H1 (cell line): ENCODE data around the gene N4BP3. TPM values are rescaled to one million over a fixed set of nuclear protein-coding genes. Genes with fewer than 3 reads are reported as not detected.

ENCODE experiments used
- CTCF ChIA-PET: fragments of 300-600 bp; sonication (Branson Sonifier 250); formaldehyde crosslinking; loops from one replicate; lab custom pipeline; 2021; ENCODE audit not compliant: partially characterized antibody; lab: Charles Lee
- POLR2A ChIA-PET: fragments of 300-600 bp; sonication (Branson Sonifier 250); formaldehyde crosslinking; loops from one replicate; lab custom pipeline; 2021; ENCODE audit warnings: inconsistent platforms; ENCODE audit not compliant: partially characterized antibody; lab: Charles Lee
- DNase-seq, 2 experiments: peaks; one replicate each; pipeline versions ENCODE4 v3.0.0 to v3.0.0-alpha.2; 2010 to 2022; ENCODE audit warnings: low spot score in 2 of 2, low read depth in 1 of 2, mixed read lengths in 1 of 2
- FAIRE-seq: peaks from 2 replicates; lab custom pipeline; 2011; peaks lifted over from hg19 to GRCh38; lab: Jason Lieb, UNC
- H2AFZ ChIP-seq: 2 replicates; pipeline ENCODE4 v1.8.1; 2012; ENCODE audit warnings: low read length, inconsistent platforms
- H2AK5ac ChIP-seq: 2 replicates; pipeline ENCODE4 v1.6.1; 2013; ENCODE audit warnings: low read depth, low read length
- H2BK120ac ChIP-seq: replicated peaks from 2 replicates; pipeline ENCODE3; 2013; ENCODE audit warnings: low read depth, low read length, inconsistent platforms
- H2BK12ac ChIP-seq: 2 replicates; pipeline ENCODE4 v1.6.1; 2013; ENCODE audit warnings: low read depth, low read length
- H2BK15ac ChIP-seq: 2 replicates; pipeline ENCODE4 v1.6.1; 2013; ENCODE audit warnings: low read length
- H2BK20ac ChIP-seq: 2 replicates; pipeline ENCODE4 v1.6.1; 2013; ENCODE audit warnings: low read length
- H2BK5ac ChIP-seq: 2 replicates; pipeline ENCODE4 v1.6.1; 2013; ENCODE audit warnings: low read depth, low read length
- H3K14ac ChIP-seq: 2 replicates; pipeline ENCODE4 v1.6.1; 2013; ENCODE audit warnings: inconsistent platforms; ENCODE audit not compliant: insufficient read length
- H3K18ac ChIP-seq: 2 replicates; pipeline ENCODE4 v1.6.1; 2013; ENCODE audit warnings: low read length; ENCODE audit errors: extremely low read depth
- H3K23ac ChIP-seq: 2 replicates; pipeline ENCODE4 v1.6.1; 2013; ENCODE audit warnings: inconsistent platforms; ENCODE audit not compliant: insufficient read length
- H3K23me2 ChIP-seq: 2 replicates; pipeline ENCODE4 v1.6.1; 2013; ENCODE audit warnings: low read depth, low read length
- H3K27ac ChIP-seq: 2 replicates; pipeline ENCODE4 v1.6.1; 2011; ENCODE audit warnings: low read depth, low read length, inconsistent platforms
- H3K27me3 ChIP-seq, 4 experiments: replicated peaks in 1 of 4; 1 replicate in 1 of 4; 2 replicates in 3 of 4; pipeline versions ENCODE4 v1.6.1 to v1.8.1; 2011 to 2013; ENCODE audit warnings: low read length in 3 of 4, mild to moderate bottlenecking in 3 of 4, inconsistent platforms in 2 of 4, mixed read lengths in 2 of 4, moderate library complexity in 1 of 4; ENCODE audit not compliant: control insufficient read depth in 3 of 4, insufficient read depth in 3 of 4; ENCODE audit errors: extremely low read depth in 1 of 4
- H3K36me3 ChIP-seq, 4 experiments: 2 replicates each; pipeline versions ENCODE4 v1.6.1 to v1.8.1; 2011 to 2013; ENCODE audit warnings: mild to moderate bottlenecking in 4 of 4, low read length in 3 of 4, moderate library complexity in 2 of 4, control low read depth in 1 of 4, inconsistent platforms in 1 of 4; ENCODE audit not compliant: insufficient read depth in 4 of 4, control insufficient read depth in 2 of 4
- H3K4ac ChIP-seq: replicated peaks from 2 replicates; pipeline ENCODE3; 2013; ENCODE audit warnings: low read length, low read depth, mixed read lengths, inconsistent platforms; ENCODE audit not compliant: insufficient read length
- H3K4me1 ChIP-seq, 4 experiments: replicated peaks in 1 of 4; 1 replicate in 1 of 4; 2 replicates in 3 of 4; pipeline versions ENCODE4 v1.6.1 to v1.8.1; 2011 to 2013; ENCODE audit warnings: low read length in 3 of 4, inconsistent platforms in 2 of 4, mixed read lengths in 1 of 4; ENCODE audit not compliant: insufficient read depth in 4 of 4, control insufficient read depth in 3 of 4
- H3K4me2 ChIP-seq, 2 experiments: 2 replicates each; pipeline versions ENCODE4 v1.6.1 to v1.8.1; 2011 to 2013; ENCODE audit warnings: low read depth in 2 of 2, low read length in 2 of 2, control low read depth in 1 of 2, inconsistent platforms in 1 of 2, mild to moderate bottlenecking in 1 of 2; ENCODE audit not compliant: insufficient read depth in 1 of 2
- H3K4me3 ChIP-seq, 4 experiments: fragments of 200-600, 300-600 bp in 1 of 4; sonication (generic), shearing (Covaris generic), sonication (Bioruptor Twin) in 1 of 4; 2 replicates each; pipeline versions ENCODE4 v1.5.1 to v1.8.1; 2011 to 2016; ENCODE audit warnings: low read length in 4 of 4, low read depth in 3 of 4, control low read depth in 2 of 4, inconsistent platforms in 2 of 4, mild to moderate bottlenecking in 2 of 4, mixed read lengths in 1 of 4, moderate library complexity in 1 of 4; ENCODE audit not compliant: insufficient read depth in 2 of 4; ENCODE audit errors: extremely low read depth in 1 of 4
- H3K56ac ChIP-seq: replicated peaks from 2 replicates; pipeline ENCODE3; 2013; ENCODE audit warnings: low read depth, mild to moderate bottlenecking, mixed read lengths, low read length, inconsistent platforms; ENCODE audit not compliant: insufficient read length
- H3K79me1 ChIP-seq: 2 replicates; pipeline ENCODE4 v1.6.1; 2013; ENCODE audit warnings: low read depth, low read length, control low read depth
- H3K79me2 ChIP-seq, 2 experiments: 2 replicates each; pipeline versions ENCODE4 v1.6.1 to v1.8.1; 2012 to 2013; ENCODE audit warnings: low read length in 2 of 2, mild to moderate bottlenecking in 2 of 2, inconsistent platforms in 1 of 2; ENCODE audit not compliant: insufficient read depth in 2 of 2, control insufficient read depth in 1 of 2
- H3K9ac ChIP-seq, 4 experiments: replicated peaks in 1 of 4; 1 replicate in 1 of 4; 2 replicates in 3 of 4; pipeline versions ENCODE4 v1.6.1 to v1.8.1; 2011 to 2013; ENCODE audit warnings: low read depth in 3 of 4, low read length in 3 of 4, control low read depth in 2 of 4, mild to moderate bottlenecking in 2 of 4, moderate library complexity in 2 of 4, inconsistent platforms in 1 of 4; ENCODE audit errors: extremely low read depth in 1 of 4
- H3K9me3 ChIP-seq, 2 experiments: 2 replicates each; pipeline versions ENCODE4 v1.6.1 to v1.8.1; 2012 to 2013; ENCODE audit warnings: mild to moderate bottlenecking in 2 of 2, moderate library complexity in 2 of 2, control low read depth in 1 of 2, inconsistent platforms in 1 of 2, low read depth in 1 of 2, low read length in 1 of 2, mixed read lengths in 1 of 2; ENCODE audit not compliant: insufficient read depth in 2 of 2
- H4K20me1 ChIP-seq, 2 experiments: replicated peaks in 1 of 2; 2 replicates each; pipeline versions ENCODE3 to v1.8.1; 2011 to 2013; ENCODE audit warnings: inconsistent platforms in 2 of 2, low read length in 2 of 2, mild to moderate bottlenecking in 1 of 2; ENCODE audit not compliant: insufficient read depth in 2 of 2, control insufficient read depth in 1 of 2
- H4K5ac ChIP-seq: 2 replicates; pipeline ENCODE4 v1.6.1; 2013; ENCODE audit warnings: low read length, low read depth, mixed read lengths, inconsistent platforms; ENCODE audit not compliant: insufficient read length
- H4K8ac ChIP-seq: 2 replicates; pipeline ENCODE4 v1.8.0; 2013; ENCODE audit warnings: mild to moderate bottlenecking, moderate library complexity, low read length, inconsistent platforms; ENCODE audit not compliant: insufficient read depth; ENCODE audit errors: extremely low read depth
- H4K91ac ChIP-seq: replicated peaks from 2 replicates; pipeline ENCODE3; 2013; ENCODE audit warnings: low read length, mixed read lengths, inconsistent platforms; ENCODE audit not compliant: insufficient read length
- BCL11A ChIP-seq, 2 experiments: IDR thresholded peaks; one replicate each; pipeline ENCODE4 v1.6.1; 2011; ENCODE audit warnings: low read depth in 2 of 2, low read length in 2 of 2, mild to moderate bottlenecking in 2 of 2
- GTF2F1 ChIP-seq: IDR thresholded peaks from 2 replicates; pipeline ENCODE4 v1.6.1; 2012; ENCODE audit warnings: low read depth, low read length, improper control_type of control experiment, borderline replicate concordance
- HDAC6 ChIP-seq: IDR thresholded peaks from one replicate; pipeline ENCODE4 v1.7.1; 2012; ENCODE audit warnings: low read depth, mild to moderate bottlenecking, inconsistent platforms, low read length, moderate library complexity
- KDM4A ChIP-seq: IDR thresholded peaks from one replicate; pipeline ENCODE4 v1.7.1; 2012; ENCODE audit warnings: low read depth, mild to moderate bottlenecking, moderate library complexity, low read length, inconsistent platforms; ENCODE audit not compliant: severe bottlenecking
- NANOG ChIP-seq: IDR thresholded peaks from 2 replicates; pipeline ENCODE4 v1.6.1; 2011; ENCODE audit warnings: low read length, low read depth, mild to moderate bottlenecking, inconsistent platforms; ENCODE audit not compliant: insufficient read depth, poor library complexity, severe bottlenecking
- PHF8 ChIP-seq: fragments of 200-600 bp; sonication (generic); conservative IDR thresholded peaks from 2 replicates; pipeline ENCODE4 v1.7.1; 2012; ENCODE audit warnings: low read depth, mild to moderate bottlenecking, inconsistent platforms, low read length, moderate library complexity
- POU5F1 ChIP-seq: IDR thresholded peaks from 2 replicates; pipeline ENCODE4 v1.6.1; 2011; ENCODE audit warnings: low read depth, mild to moderate bottlenecking, low read length, moderate library complexity
- SIRT6 ChIP-seq: IDR thresholded peaks from one replicate; pipeline ENCODE4 v1.7.1; 2012; ENCODE audit warnings: low read length, inconsistent platforms
- TAF1 ChIP-seq: IDR thresholded peaks from 2 replicates; pipeline ENCODE4 v1.6.1; 2011; ENCODE audit warnings: mild to moderate bottlenecking, low read depth, low read length
- WGBS, 2 experiments: shearing (Covaris generic) in 1 of 2; methylation state at CpG; one replicate each; pipeline versions ENCODE4 v1.1.6 to v1.1.7; 2013 to 2015; ENCODE audit warnings: low lambda C conversion rate in 2 of 2, mixed read lengths in 2 of 2, inconsistent platforms in 1 of 2, low coverage in 1 of 2, missing lambda C conversion rate in 1 of 2; ENCODE audit not compliant: insufficient replicate concordance in 2 of 2, insufficient coverage in 1 of 2, insufficient read length in 1 of 2; ENCODE audit errors: extremely low coverage in 1 of 2, missing lambda C conversion rate in 1 of 2; 5-methylcytosine and 5-hydroxymethylcytosine counted together
- polyA plus RNA-seq, 7 experiments: library from polyadenylated mRNA; depleted of rRNA in 3 of 7; stranded (reverse) in 5 of 7; unstranded in 2 of 7; fragments of >200 nt in 5 of 7; fragments of 200-250 nt in 2 of 7; gene quantifications; 1 replicate in 5 of 7; 2 replicates in 1 of 7; 4 replicates in 1 of 7; pipeline versions ENCODE4 v1.2.1 to v1.2.3, GENCODE V29; 2011 to 2013; ENCODE audit warnings: missing spikeins in 2 of 7, mixed read lengths in 2 of 7
- total RNA-seq: library from RNA; stranded (reverse); fragmentation: NEBNext Ultra II Directional; extraction: Animal tissue kit (Norgen Biotek cat#: 25700); gene quantifications from 2 replicates; pipeline ENCODE4 v1.2.1, GENCODE V29; 2021
- TF ChIP-seq, protein P1 (sequence below): IDR thresholded peaks from 2 replicates; pipeline ENCODE4 v1.6.1; 2012; ENCODE audit warnings: low read length, inconsistent platforms

N4BP3 gene
- total and polyA plus RNA-seq, 2 of the 8 experiments (the other 6 are each of a cell fraction or from before 2014, with no cell fraction given), result 13.1 to 39.2 TPM

- peak overlapping the region; percentile 66 for H4K91ac ChIP-seq
- H2AFZ ChIP-seq, result no peak overlapping the region; the same call in 1 of the 2 replicates
- WGBS, 2 experiments, result 82% methylated on average over 7 of the region's 7 CpGs; no CpG with 5 or more reads in 1 of the 2 experiments
- H2BK15ac ChIP-seq, result 0 out of 2 replicates have a peak overlapping the region, but pooled peaks have one; percentile 84
- 0 out of 2 replicates have a peak overlapping the region, but pooled peaks have one; percentile 10 for H2BK20ac ChIP-seq
- DNase-seq (no peak), FAIRE-seq (no peak)
- H3K18ac ChIP-seq, result 0 out of 2 replicates have a peak overlapping the region, but pooled peaks have one; percentile 20
- peak overlapping the region; percentile 73; the same call in 1 of the 2 replicates for H4K8ac ChIP-seq
- peak overlapping the region; percentile 26 for H2BK120ac ChIP-seq
- no peak overlapping the region for H3K4me2 ChIP-seq
- H3K4me1 ChIP-seq, result 0 out of 7 replicates have a peak, but pooled peaks cover 0 to 7% (median 1%) of the 10 kb centered on the region in 4 experiments
- no peak overlapping the region for H3K23ac ChIP-seq
- H3K4ac ChIP-seq, result peak overlapping the region; percentile 45
- no peaks in the 10 kb centered on the region for H4K20me1 ChIP-seq
- H3K27me3 ChIP-seq, result no peaks in the 10 kb centered on the region
- peak overlapping the region; percentile 29; the same call in 1 of the 2 replicates for H2BK5ac ChIP-seq
- no peak overlapping the region for H3K27ac ChIP-seq
- H3K79me2 ChIP-seq, result peaks cover 0 to 5% of the 10 kb centered on the region in 2 experiments; a peak in 2 of 4 replicates
- peaks cover 4% of the 10 kb centered on the region; the same call in 1 of the 2 replicates for H3K23me2 ChIP-seq
- no peak overlapping the region for H3K14ac ChIP-seq
- H3K4me3 ChIP-seq, result no peak overlapping the region
- ChIA-PET CTCF (interaction anchor here (0.9 to 8.7 kb wide), 10 partner anchors 10 to 41 kb away, joined by 3 to 83 read pairs (median 5); no protein-coding TSS in a partner anchor), POLR2A (interaction anchor here (27.9 kb wide), 1 partner anchor 25 kb away, joined by 1250 read pairs; the partner anchor contains the start of genes NHP2 and RMND5B)
- H4K5ac ChIP-seq, result no peak overlapping the region
- H3K36me3 ChIP-seq, result no peaks in the 10 kb centered on the region
- peak overlapping the region; percentile 3; the same call in 1 of the 2 replicates for H2BK12ac ChIP-seq
- no peaks in the 10 kb centered on the region for H3K79me1 ChIP-seq
- no peak overlapping the region for H3K56ac ChIP-seq
- no peaks in the 10 kb centered on the region for H3K9me3 ChIP-seq
- peak overlapping the region; percentile 54; the same call in 1 of the 2 replicates for H2AK5ac ChIP-seq
- H3K9ac ChIP-seq, result no peak overlapping the region
- TF ChIP-seq BCL11A (IDR thresholded peaks at IDR 0.05; ENCODE audit: low read depth in 2 of 2, low read length in 2 of 2) (no peak), POU5F1 (no peak), KDM4A (no peak), PHF8 (no peak), HDAC6 (no peak), TAF1 (no peak), SIRT6 (no peak), NANOG (no peak), GTF2F1 (no peak)
- TF ChIP-seq, protein P1, sequence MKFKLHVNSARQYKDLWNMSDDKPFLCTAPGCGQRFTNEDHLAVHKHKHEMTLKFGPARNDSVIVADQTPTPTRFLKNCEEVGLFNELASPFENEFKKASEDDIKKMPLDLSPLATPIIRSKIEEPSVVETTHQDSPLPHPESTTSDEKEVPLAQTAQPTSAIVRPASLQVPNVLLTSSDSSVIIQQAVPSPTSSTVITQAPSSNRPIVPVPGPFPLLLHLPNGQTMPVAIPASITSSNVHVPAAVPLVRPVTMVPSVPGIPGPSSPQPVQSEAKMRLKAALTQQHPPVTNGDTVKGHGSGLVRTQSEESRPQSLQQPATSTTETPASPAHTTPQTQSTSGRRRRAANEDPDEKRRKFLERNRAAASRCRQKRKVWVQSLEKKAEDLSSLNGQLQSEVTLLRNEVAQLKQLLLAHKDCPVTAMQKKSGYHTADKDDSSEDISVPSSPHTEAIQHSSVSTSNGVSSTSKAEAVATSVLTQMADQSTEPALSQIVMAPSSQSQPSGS, result no peak
These were observed 4.9 kb upstream of the N4BP3 start for GRCh38 chr5:178108446-178108845.
